ENCODE measurements around the gene PLAGL2. TPM values are rescaled to one million over a fixed set of nuclear protein-coding genes. Genes with fewer than 3 reads are reported as not detected.

Gene PLAGL2
- polyA plus RNA-seq, 1 donor (not counting 4 experiments of a cell fraction or from before 2014, with no cell fraction given) = 4.3 TPM

- dilution Hi-C loops (cut with MboI; ENCODE audit: extremely low pct_ligation_motif_present, low sequenced_read_pairs) = no loop called here
- peaks cover 36 to 50% of the 10 kb centered on the region in 2 experiments for H3K36me3 ChIP-seq (ENCODE audit: control insufficient read depth in 2 of 2, extremely low read depth in 1 of 2, insufficient read depth in 2 of 2, low read length in 2 of 2)
- H3K27me3 ChIP-seq (ENCODE audit: control insufficient read depth, extremely low read depth, insufficient read depth, low read length) = no peaks in the 10 kb centered on the region
- no peak for TF ChIP-seq CTCF (optimal IDR thresholded peaks at IDR 0.05 in 1 of 3, IDR thresholded peaks at IDR 0.05 in 1 of 3, conservative IDR thresholded peaks at IDR 0.05 in 1 of 3; ENCODE audit: extremely low read depth in 1 of 3, insufficient read depth in 2 of 3, low read length in 3 of 3)
- TF ChIP-seq EZH2 (IDR thresholded peaks at IDR 0.05; ENCODE audit: low read length) = no peak
- no peak overlapping the region for H3K4me3 ChIP-seq (ENCODE audit: control insufficient read depth in 2 of 3, extremely low read depth in 1 of 3, insufficient read depth in 2 of 3, low read depth in 1 of 3, low read length in 3 of 3)
- no peak for DNase-seq (ENCODE audit: low read depth, low spot score)
- H3K27ac ChIP-seq (ENCODE audit: control insufficient read depth, insufficient read depth, low read length) = no peak overlapping the region
- no peaks in the 10 kb centered on the region for H4K20me1 ChIP-seq (ENCODE audit: control insufficient read depth, extremely low read depth, insufficient read depth, low read length)
- H3K9ac ChIP-seq (ENCODE audit: control insufficient read depth, extremely low read depth, insufficient read depth, low read length) = no peak overlapping the region
- FAIRE-seq = no peak
- no peak overlapping the region for H3K4me2 ChIP-seq (ENCODE audit: control insufficient read depth, extremely low read depth, insufficient read depth, low read depth, low read length)
- no peak overlapping the region for H2AFZ ChIP-seq (ENCODE audit: control insufficient read depth, low read length)
- H3K9me1 ChIP-seq (ENCODE audit: control insufficient read depth, extremely low read depth, insufficient read depth, low read length) = peaks cover 6% of the 10 kb centered on the region
- peaks cover 9% of the 10 kb centered on the region for H3K4me1 ChIP-seq (ENCODE audit: control insufficient read depth, extremely low read depth, insufficient read depth, low read length)
- no peaks in the 10 kb centered on the region for H3K9me3 ChIP-seq (ENCODE audit: control insufficient read depth, low read depth, low read length)
- no peaks in the 10 kb centered on the region for H3K79me2 ChIP-seq (ENCODE audit: control insufficient read depth, insufficient read depth, low read length)
Observed at GRCh38 chr20:32231245-32231644, 23.7 kb upstream of the PLAGL2 start.

GRCh38 chr20:32230707-32231106 is 23.2 kb upstream of the PLAGL2 start:
- Histone ChIP-seq H3K9ac (ENCODE audit: control insufficient read depth, extremely low read depth, insufficient read depth, low read length) (no peak overlapping the region), H3K36me3 (ENCODE audit: control insufficient read depth in 2 of 2, extremely low read depth in 1 of 2, insufficient read depth in 2 of 2, low read length in 2 of 2) (peaks cover 37 to 50% of the 10 kb centered on the region in 2 experiments), H3K4me3 (ENCODE audit: control insufficient read depth in 2 of 3, extremely low read depth in 1 of 3, insufficient read depth in 2 of 3, low read depth in 1 of 3, low read length in 3 of 3) (no peak overlapping the region), H3K27ac (ENCODE audit: control insufficient read depth, insufficient read depth, low read length) (no peak overlapping the region), H3K4me1 (ENCODE audit: control insufficient read depth, extremely low read depth, insufficient read depth, low read length) (peaks cover 4% of the 10 kb centered on the region), H4K20me1 (ENCODE audit: control insufficient read depth, extremely low read depth, insufficient read depth, low read length) (no peaks in the 10 kb centered on the region), H3K79me2 (ENCODE audit: control insufficient read depth, insufficient read depth, low read length) (no peaks in the 10 kb centered on the region), H3K9me1 (ENCODE audit: control insufficient read depth, extremely low read depth, insufficient read depth, low read length) (peaks cover 4% of the 10 kb centered on the region), H3K27me3 (ENCODE audit: control insufficient read depth, extremely low read depth, insufficient read depth, low read length) (no peaks in the 10 kb centered on the region), H3K9me3 (ENCODE audit: control insufficient read depth, low read depth, low read length) (no peaks in the 10 kb centered on the region), H2AFZ (ENCODE audit: control insufficient read depth, low read length) (no peak overlapping the region), H3K4me2 (ENCODE audit: control insufficient read depth, extremely low read depth, insufficient read depth, low read depth, low read length) (no peak overlapping the region)
- no peak for DNase-seq (ENCODE audit: low read depth, low spot score)
- dilution Hi-C loops (cut with MboI; ENCODE audit: extremely low pct_ligation_motif_present, low sequenced_read_pairs) = no loop called here
- FAIRE-seq = no peak
- no peak for TF ChIP-seq EZH2 (IDR thresholded peaks at IDR 0.05; ENCODE audit: low read length)
- TF ChIP-seq CTCF (optimal IDR thresholded peaks at IDR 0.05 in 1 of 3, IDR thresholded peaks at IDR 0.05 in 1 of 3, conservative IDR thresholded peaks at IDR 0.05 in 1 of 3; ENCODE audit: extremely low read depth in 1 of 3, insufficient read depth in 2 of 3, low read length in 3 of 3) = no peak
